ENCODE measurements around the gene ILF3. TPM values are rescaled to one million over a fixed set of nuclear protein-coding genes. Genes with fewer than 3 reads are reported as not detected.

The ILF3 gene
- total RNA-seq, 1 experiment from 2014 or later: 365 TPM

DNA sequence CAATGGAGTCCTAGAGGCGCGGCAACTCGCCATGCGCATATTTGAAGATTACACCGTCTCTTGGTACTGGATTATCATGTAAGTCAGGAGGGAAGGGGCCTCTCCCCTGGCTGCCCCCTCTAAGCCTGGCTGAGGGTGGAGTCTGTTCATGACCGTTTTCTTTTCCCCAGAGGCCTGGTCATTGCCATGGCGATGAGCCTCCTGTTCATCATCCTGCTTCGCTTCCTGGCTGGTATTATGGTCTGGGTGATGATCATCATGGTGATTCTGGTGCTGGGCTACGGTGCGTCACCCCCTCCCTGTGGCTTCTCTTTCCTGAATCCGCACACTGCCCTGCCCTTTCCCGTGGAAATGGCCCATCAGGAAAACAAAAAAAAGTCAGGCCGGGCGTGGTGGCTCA is 22.3 kb upstream of the ILF3 start:
- intact Hi-C loops (cut with micrococcal nuclease; ENCODE audit: unreplicated experiment) (no loop called here), in situ Hi-C loops (cut with HindIII; ENCODE audit: low pct_unique_long_range_greater_than_20kb, low sequenced_read_pairs) (no loop called here)
- ChIA-PET CTCF (no interaction called here), POLR2A (no interaction called here)
- no peaks in the 10 kb centered on the region for H3K9me3 ChIP-seq (ENCODE audit: control insufficient read depth, insufficient read depth, low read depth, low read length)
- H3K27me3 ChIP-seq (ENCODE audit: control insufficient read depth, insufficient read depth, low read length): no peaks in the 10 kb centered on the region
- no peak overlapping the region for H3K4me3 ChIP-seq (ENCODE audit: low read depth in 2 of 2, low read length in 2 of 2)
- TF ChIP-seq POLR2AphosphoS5 (IDR thresholded peaks at IDR 0.05; ENCODE audit: low read depth, low read length) (no peak), SIN3A (IDR thresholded peaks at IDR 0.05; ENCODE audit: borderline replicate concordance, insufficient read depth, low read depth, low read length) (no peak), TCF7L2 (IDR thresholded peaks at IDR 0.05; ENCODE audit: low read depth, low read length) (no peak)
- TF ChIP-seq, protein P1, sequence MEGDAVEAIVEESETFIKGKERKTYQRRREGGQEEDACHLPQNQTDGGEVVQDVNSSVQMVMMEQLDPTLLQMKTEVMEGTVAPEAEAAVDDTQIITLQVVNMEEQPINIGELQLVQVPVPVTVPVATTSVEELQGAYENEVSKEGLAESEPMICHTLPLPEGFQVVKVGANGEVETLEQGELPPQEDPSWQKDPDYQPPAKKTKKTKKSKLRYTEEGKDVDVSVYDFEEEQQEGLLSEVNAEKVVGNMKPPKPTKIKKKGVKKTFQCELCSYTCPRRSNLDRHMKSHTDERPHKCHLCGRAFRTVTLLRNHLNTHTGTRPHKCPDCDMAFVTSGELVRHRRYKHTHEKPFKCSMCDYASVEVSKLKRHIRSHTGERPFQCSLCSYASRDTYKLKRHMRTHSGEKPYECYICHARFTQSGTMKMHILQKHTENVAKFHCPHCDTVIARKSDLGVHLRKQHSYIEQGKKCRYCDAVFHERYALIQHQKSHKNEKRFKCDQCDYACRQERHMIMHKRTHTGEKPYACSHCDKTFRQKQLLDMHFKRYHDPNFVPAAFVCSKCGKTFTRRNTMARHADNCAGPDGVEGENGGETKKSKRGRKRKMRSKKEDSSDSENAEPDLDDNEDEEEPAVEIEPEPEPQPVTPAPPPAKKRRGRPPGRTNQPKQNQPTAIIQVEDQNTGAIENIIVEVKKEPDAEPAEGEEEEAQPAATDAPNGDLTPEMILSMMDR (IDR thresholded peaks at IDR 0.05): no peak
- TF ChIP-seq, protein P2, sequence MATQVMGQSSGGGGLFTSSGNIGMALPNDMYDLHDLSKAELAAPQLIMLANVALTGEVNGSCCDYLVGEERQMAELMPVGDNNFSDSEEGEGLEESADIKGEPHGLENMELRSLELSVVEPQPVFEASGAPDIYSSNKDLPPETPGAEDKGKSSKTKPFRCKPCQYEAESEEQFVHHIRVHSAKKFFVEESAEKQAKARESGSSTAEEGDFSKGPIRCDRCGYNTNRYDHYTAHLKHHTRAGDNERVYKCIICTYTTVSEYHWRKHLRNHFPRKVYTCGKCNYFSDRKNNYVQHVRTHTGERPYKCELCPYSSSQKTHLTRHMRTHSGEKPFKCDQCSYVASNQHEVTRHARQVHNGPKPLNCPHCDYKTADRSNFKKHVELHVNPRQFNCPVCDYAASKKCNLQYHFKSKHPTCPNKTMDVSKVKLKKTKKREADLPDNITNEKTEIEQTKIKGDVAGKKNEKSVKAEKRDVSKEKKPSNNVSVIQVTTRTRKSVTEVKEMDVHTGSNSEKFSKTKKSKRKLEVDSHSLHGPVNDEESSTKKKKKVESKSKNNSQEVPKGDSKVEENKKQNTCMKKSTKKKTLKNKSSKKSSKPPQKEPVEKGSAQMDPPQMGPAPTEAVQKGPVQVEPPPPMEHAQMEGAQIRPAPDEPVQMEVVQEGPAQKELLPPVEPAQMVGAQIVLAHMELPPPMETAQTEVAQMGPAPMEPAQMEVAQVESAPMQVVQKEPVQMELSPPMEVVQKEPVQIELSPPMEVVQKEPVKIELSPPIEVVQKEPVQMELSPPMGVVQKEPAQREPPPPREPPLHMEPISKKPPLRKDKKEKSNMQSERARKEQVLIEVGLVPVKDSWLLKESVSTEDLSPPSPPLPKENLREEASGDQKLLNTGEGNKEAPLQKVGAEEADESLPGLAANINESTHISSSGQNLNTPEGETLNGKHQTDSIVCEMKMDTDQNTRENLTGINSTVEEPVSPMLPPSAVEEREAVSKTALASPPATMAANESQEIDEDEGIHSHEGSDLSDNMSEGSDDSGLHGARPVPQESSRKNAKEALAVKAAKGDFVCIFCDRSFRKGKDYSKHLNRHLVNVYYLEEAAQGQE (IDR thresholded peaks at IDR 0.05; ENCODE audit: insufficient read depth in 1 of 2, low read depth in 2 of 2, low read length in 1 of 2): no peak
- H3K36me3 ChIP-seq (ENCODE audit: control insufficient read depth, insufficient read depth, low read length): no peaks in the 10 kb centered on the region
- no peak overlapping the region for H3K27ac ChIP-seq (ENCODE audit: low read length)
- no TSS peak for BruUV-seq (replicated peaks)
- no peaks in the 10 kb centered on the region for H3K4me1 ChIP-seq (ENCODE audit: control insufficient read depth, insufficient read depth, low read length)
- ATAC-seq: no peak
- DNase-seq (ENCODE audit: low read depth, low spot score): no peak

DNA sequence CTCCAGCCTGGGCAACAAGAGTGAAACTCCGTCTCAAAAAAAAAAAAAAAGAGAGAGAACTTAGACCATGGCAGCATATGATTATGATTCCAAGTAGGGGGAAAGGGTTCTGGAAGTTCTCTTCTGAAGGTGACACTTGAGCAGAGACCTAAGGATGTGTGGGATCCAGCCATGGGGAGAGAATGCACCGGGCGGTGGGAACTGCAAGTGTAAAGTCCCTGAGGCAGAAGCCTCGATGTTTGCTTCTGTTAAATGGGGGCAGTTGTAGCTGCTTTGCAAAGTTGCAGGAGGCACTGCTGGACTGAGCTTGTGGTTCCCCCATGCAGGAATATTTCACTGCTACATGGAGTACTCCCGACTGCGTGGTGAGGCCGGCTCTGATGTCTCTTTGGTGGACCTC is 19.7 kb upstream of the ILF3 start:
- in situ Hi-C loops (cut with HindIII; ENCODE audit: low pct_unique_long_range_greater_than_20kb, low sequenced_read_pairs): no loop called here
- POLR2A ChIA-PET: no interaction called here
- intact Hi-C loops (cut with micrococcal nuclease; ENCODE audit: unreplicated experiment): no loop called here

More for the DNA sequence above, 19.7 kb upstream of the ILF3 start:
- no peak for ATAC-seq
- no TSS peak for BruUV-seq (replicated peaks)
- no peaks in the 10 kb centered on the region for H3K36me3 ChIP-seq (ENCODE audit: control insufficient read depth, insufficient read depth, low read length)
- no peak for TF ChIP-seq TCF7L2 (IDR thresholded peaks at IDR 0.05; ENCODE audit: low read depth, low read length)
- no peak for TF ChIP-seq SIN3A (IDR thresholded peaks at IDR 0.05; ENCODE audit: borderline replicate concordance, insufficient read depth, low read depth, low read length)
- TF ChIP-seq POLR2AphosphoS5 (IDR thresholded peaks at IDR 0.05; ENCODE audit: low read depth, low read length): no peak
- TF ChIP-seq, protein P1 (IDR thresholded peaks at IDR 0.05): no peak
- H3K27ac ChIP-seq (ENCODE audit: low read length): no peak overlapping the region
- no peaks in the 10 kb centered on the region for H3K4me1 ChIP-seq (ENCODE audit: control insufficient read depth, insufficient read depth, low read length)
- no peak for DNase-seq (ENCODE audit: low read depth, low spot score)
- H3K4me3 ChIP-seq (ENCODE audit: low read depth in 2 of 2, low read length in 2 of 2): no peak overlapping the region
- CTCF ChIA-PET: no interaction called here
- H3K27me3 ChIP-seq (ENCODE audit: control insufficient read depth, insufficient read depth, low read length): no peaks in the 10 kb centered on the region
- no peaks in the 10 kb centered on the region for H3K9me3 ChIP-seq (ENCODE audit: control insufficient read depth, insufficient read depth, low read depth, low read length)
